ENCODE measurements around the gene RAPGEF1.
"Not testable (repeated sequence)": the region's sequence is repeated elsewhere in the genome, so short reads cannot be mapped to it uniquely, and the experiment has no call there.

RAPGEF1 gene

GRCh38 chr9:131668439-131669268, 71.2 kb downstream of the RAPGEF1 start:
- peak; percentile 48 for DNase-seq

- DNase-seq = no peak
These were observed 71.8 kb downstream of the RAPGEF1 start for GRCh38 chr9:131668057-131668438.

- no peak for DNase-seq
These were observed 72.3 kb downstream of the RAPGEF1 start for GRCh38 chr9:131667576-131667975.

GRCh38 chr9:131666774-131667173, 73.1 kb downstream of the RAPGEF1 start:
- DNase-seq = no peak

- DNase-seq = no peak
These were observed 73.8 kb downstream of the RAPGEF1 start for GRCh38 chr9:131666029-131666428.

- no peak for DNase-seq
These were observed 76.6 kb downstream of the RAPGEF1 start for GRCh38 chr9:131663288-131663687.

GRCh38 chr9:131662289-131662621, 77.6 kb downstream of the RAPGEF1 start:
- not testable (repeated sequence) for DNase-seq

GRCh38 chr9:131661568-131662288, 78.1 kb downstream of the RAPGEF1 start:
- no peak for DNase-seq

GRCh38 chr9:131660466-131661405, 79.1 kb downstream of the RAPGEF1 start:
- DNase-seq = no peak

GRCh38 chr9:131658377-131659129, 81.3 kb downstream of the RAPGEF1 start:
- DNase-seq = no peak

- no peak for DNase-seq
These were observed 81.9 kb downstream of the RAPGEF1 start for GRCh38 chr9:131657940-131658339.

GRCh38 chr9:131657456-131657855, 82.4 kb downstream of the RAPGEF1 start:
- no peak for DNase-seq

GRCh38 chr9:131657037-131657377, 82.9 kb downstream of the RAPGEF1 start:
- DNase-seq = no peak

GRCh38 chr9:131656356-131657036, 83.4 kb downstream of the RAPGEF1 start:
- DNase-seq = peak; percentile 96

GRCh38 chr9:131654369-131654768, 85.5 kb downstream of the RAPGEF1 start:
- DNase-seq = not testable (repeated sequence)

GRCh38 chr9:131651599-131651998, 88.3 kb downstream of the RAPGEF1 start:
- no peak for DNase-seq

- DNase-seq = no peak
These were observed 88.7 kb downstream of the RAPGEF1 start for GRCh38 chr9:131651160-131651559.

- no peak for DNase-seq
These were observed 89.6 kb downstream of the RAPGEF1 start for GRCh38 chr9:131650254-131650653.

GRCh38 chr9:131649646-131650045, 90.2 kb downstream of the RAPGEF1 start:
- no peak for DNase-seq

GRCh38 chr9:131645078-131645776, 94.6 kb downstream of the RAPGEF1 start:
- DNase-seq = no peak

- no peak for DNase-seq
These were observed 97.3 kb downstream of the RAPGEF1 start for GRCh38 chr9:131642496-131643083.
